D341Med (cell line): ENCODE data around the gene FIGN.
A peak's percentile ranks its signal among the peaks of the same experiment; 100 is the strongest.

Experiments
- DNase-seq: peaks from one replicate; pipeline ENCODE4 v3.0.0; 2012; ENCODE audit warnings: low spot score

FIGN gene

DNA sequence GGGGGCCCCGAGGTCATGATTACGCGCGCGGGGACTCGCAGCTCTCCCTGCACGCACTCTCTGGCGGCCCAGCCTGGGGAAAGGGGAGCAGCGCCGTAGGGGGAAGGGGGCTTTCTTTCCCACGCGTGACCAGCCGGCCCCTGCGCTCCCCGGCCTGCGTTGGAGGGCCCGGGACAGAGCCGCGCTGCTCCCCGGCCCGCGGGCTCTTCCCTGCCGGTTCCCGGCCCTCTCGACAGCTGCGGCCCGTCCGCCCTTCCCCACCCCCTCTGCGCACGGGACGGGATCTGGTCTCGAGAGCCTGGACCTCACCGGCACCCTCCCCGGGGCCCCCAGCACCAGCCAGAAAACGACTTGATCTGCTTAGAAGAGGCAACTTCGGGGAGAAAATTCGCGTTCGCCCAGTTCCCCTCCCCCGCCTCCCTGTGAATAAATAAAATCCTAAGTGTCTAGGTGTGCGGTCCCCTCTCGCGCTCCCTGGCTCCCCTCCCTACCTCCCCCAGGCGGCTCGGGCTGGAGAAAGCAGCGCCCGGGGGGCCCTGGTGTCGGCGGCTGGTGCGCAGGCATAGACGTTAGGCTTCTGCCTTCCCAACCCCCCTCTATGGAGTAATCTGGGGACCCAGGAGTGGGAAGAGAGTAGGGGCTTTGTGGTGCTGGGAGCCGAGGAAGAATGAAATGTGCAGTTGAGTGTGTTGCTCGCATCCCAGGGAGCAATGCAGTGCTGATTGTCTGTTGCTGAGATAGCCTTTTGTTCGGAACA lies 803 bp upstream of the FIGN start:
- peak; percentile 65 for DNase-seq

- DNase-seq: no peak
These were observed 725 bp downstream of the FIGN start for GRCh38 chr2:163734881-163735684.

GRCh38 chr2:163734401-163734800 lies 1.4 kb downstream of the FIGN start:
- DNase-seq: no peak

DNA sequence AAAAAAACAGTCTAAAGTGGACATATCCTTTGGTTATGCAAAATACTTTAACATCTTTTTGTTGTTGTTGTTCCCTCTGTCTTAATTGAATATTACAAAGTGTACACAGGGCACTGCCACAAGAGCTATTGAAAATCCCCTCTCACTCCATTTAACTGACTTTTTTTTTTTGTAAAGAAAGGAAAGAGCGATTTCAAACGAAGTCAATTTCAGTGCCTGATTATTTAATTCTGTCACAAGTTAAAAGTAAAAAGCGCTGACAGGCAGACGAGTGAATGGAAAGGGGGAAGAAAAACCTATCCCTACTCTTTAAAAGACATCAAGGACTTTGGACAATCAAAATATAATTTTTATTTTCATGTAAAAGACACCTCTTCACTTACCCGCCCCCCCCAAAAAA lies 1.9 kb downstream of the FIGN start:
- DNase-seq: no peak

- DNase-seq: no peak
These were observed 2.4 kb downstream of the FIGN start for GRCh38 chr2:163733301-163733938.

- no peak for DNase-seq
These were observed 3.1 kb downstream of the FIGN start for GRCh38 chr2:163732727-163733126.

- no peak for DNase-seq
These were observed 4.1 kb downstream of the FIGN start for GRCh38 chr2:163731735-163732134.

- DNase-seq: no peak
These were observed 5.3 kb downstream of the FIGN start for GRCh38 chr2:163730556-163730955.

DNA sequence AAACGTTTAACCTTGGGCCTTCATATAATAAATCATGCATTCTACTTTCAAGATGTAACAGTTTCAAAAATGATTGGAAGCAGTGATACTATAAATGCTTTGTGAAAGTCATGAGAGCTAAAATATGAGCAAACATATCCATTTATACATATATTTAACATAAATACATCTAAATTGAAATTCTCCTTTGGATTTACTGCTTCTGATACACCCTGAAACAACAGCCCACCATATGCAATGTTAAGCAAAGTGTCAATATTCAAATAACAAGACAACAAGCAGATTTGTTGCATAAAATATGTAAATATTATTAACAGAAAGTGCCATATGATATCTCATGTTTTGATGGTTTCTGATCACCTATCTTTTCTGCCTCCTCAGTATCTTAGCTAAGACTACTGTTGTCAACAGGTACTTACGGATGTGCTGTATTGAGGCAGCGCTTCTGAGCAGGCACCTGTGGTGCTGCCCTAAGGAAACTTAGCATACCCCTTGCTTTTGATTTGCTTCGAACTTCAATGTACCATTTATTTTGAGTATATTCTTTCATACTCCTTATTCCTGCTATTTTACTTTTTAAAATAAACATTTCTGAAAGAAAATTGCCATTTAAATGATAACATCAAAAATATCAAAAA lies 6.1 kb downstream of the FIGN start:
- no peak for DNase-seq

- DNase-seq: no peak
These were observed 11.9 kb downstream of the FIGN start for GRCh38 chr2:163723881-163724280.

GRCh38 chr2:163723348-163723747 lies 12.5 kb downstream of the FIGN start:
- no peak for DNase-seq

DNA sequence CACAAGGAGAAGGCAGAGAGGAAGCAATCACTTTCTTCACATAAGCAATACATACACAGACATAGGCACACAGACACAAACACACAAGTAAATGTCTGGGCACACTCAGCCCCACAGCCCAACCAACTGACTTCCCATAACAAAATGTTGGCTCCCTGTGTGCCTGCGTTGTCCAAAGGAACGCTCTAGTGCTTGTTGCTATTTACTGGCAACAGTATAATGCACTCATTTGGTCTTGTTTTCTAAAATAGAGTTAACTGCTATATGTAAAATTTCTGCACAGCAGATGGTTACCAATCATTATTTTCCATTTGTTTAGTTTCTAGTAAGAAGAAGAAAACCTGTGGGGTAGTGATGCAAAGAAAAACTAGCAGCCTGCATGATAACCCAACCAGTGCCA lies 16.5 kb downstream of the FIGN start:
- DNase-seq: no peak

DNA sequence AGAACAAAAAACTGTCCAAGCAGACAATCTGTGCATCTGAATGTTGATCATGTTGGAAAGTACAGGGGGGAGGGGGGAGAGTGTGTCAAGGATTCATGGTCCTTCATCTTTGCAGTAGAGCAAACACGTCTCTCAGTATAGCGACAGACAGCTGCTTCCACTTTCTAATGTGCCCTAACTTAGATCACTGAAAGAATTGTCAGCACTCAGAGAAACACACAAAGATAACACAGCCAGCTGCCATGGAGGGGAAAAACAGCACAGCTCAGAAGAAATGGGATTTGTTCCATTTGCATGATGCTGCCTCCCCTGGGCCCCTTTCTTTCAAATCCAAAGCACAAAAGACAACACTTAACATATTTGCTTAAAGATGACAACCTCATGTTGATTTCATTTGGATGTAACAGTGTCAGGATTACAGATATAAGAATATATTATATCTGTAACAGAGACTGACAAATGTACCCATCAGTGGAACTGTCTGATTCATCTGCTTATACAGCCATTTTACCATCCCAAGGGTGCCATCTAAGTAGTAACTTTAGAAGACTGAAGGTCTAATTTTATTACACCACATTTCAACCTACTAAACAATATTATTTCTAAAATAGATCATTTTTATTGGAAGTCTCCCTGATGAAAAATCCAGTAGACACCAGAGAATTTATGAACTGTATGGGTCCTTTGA lies 17.7 kb downstream of the FIGN start:
- no peak for DNase-seq

DNA sequence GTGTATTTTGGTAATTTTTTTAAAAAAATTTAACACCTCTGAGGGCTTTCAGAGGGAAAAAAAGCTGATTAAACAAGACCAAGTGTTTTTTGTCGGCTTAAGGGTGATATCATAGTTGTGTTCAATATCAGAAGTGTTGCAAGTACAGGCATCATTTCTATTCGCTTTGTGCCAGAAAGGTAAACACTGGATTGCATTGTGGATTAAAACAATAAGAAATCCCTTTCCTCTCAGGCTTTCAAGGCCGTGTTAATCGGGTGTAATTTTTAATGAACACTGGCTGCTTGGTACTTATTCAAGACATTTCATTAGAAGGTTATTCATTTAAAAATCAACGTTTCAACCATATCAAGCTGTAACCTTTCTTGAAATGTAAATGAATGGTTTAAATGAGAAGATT lies 18.3 kb downstream of the FIGN start:
- no peak for DNase-seq

GRCh38 chr2:163716101-163716500 lies 19.7 kb downstream of the FIGN start:
- DNase-seq: no peak

- no peak for DNase-seq
These were observed 20.1 kb downstream of the FIGN start for GRCh38 chr2:163715668-163716067.

GRCh38 chr2:163715199-163715598 lies 20.6 kb downstream of the FIGN start:
- no peak for DNase-seq

GRCh38 chr2:163713534-163714311 lies 22.1 kb downstream of the FIGN start:
- DNase-seq: no peak

DNA sequence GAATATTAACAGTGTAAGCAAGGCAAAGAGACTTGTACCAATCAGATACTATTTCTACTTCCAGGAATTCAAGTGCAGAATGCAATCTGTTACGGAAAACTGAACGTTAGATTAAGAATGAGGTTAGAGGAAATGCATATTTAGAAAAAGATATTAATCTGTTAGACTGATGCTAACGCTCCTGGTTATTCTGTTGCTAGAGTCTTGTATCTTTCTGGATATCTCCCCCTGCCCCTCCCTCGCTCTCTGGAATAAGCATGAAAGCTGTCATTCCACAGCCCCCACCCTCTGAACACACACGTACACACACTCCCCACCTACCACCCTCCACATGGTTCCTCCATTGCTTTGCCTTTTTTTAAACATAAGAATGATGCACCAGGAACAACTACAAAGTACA lies 24.1 kb downstream of the FIGN start:
- no peak for DNase-seq

DNA sequence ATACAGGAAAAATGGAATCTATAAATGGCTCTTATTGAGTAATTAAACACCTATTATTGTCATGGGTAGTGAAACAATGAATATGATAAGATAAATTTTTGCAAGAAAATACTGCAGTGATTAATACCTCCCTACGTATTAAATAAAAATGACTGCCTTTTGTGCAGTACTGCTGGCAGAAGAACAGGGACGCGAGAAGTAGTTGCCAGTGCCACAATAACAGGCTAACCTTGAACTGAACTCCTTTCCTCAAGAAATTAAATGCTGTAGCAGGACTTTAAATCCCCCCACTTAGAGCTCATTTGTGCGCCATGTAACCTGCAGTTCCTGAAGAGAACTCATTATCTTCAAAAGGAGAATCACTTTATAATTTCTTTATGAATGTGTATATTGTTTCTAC lies 24.6 kb downstream of the FIGN start:
- DNase-seq: no peak

GRCh38 chr2:163709270-163709669 lies 26.5 kb downstream of the FIGN start:
- no peak for DNase-seq
